ENCODE data around the gene MAPK1IP1L.

The MAPK1IP1L gene
- long read RNA-seq, partial matches to known transcripts = 19 of 157 reads
- long read RNA-seq, other reads (novel, unspliced or antisense) = 138 of 157 reads

DNA sequence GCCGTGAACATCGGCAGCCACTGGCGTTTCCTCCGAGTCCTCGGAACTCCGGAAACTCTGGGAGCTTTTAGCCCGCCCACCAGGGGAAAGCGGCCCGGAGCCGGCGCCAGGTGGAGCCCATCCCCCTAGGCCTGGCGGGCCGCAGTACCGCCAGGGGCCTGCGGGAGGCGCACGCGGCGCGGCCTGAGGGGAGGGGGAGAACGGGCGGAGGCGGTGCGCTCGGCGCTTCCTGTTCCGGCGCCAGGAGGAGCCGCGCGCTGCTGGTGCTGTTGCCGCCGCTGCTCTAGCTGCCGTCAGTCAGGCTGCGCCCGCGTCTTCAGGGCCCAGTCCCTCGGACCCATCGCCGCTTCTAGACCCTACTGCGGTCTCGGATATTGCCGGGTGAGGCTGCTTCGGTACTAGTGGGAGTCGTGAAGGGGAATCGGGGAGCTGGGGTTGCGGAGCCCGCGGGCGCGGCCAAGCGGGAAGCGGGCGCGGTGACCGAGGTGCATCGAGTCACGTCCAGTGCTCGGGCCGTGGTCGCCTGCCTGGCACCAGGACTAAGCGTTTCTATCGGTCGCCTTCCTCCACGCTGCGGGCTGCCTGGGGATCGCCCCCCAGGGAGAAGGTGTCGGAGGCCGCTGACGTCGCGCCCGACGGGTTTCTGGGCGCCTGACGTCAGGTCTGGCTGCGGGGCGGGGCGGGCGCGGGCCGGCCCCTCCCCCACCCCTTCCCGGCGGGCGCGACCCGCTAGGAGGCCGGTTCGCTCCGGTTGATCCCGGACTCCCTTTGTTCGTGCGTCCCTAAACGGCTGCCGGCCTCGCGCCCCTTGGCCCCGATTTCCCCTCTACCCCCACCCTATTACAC is at the start of gene MAPK1IP1L:
MAPK1IP1L (plus strand) TSS at position 225 of the 846 bp plus-strand sequence. CDS start 10,037 bp downstream, outside the sequence.
- Histone ChIP-seq H3K27ac (replicated peaks) (peak within 1 kb of the TSS; percentile 100), H3K4me3 (replicated peaks; ENCODE audit: insufficient read depth, low read length) (peak within 1 kb of the TSS; percentile 83)
- TF ChIP-seq REST (IDR thresholded peaks at IDR 0.05; ENCODE audit: insufficient replicate concordance, low read depth) = peak; percentile 52
- TF ChIP-seq SPI1 (IDR thresholded peaks at IDR 0.05; ENCODE audit: borderline replicate concordance, low read depth) = no peak
- peak; percentile 89 for TF ChIP-seq CTCF (IDR thresholded peaks at IDR 0.05; ENCODE audit: insufficient read depth, low read length)
- TF ChIP-seq POLR2AphosphoS5 (IDR thresholded peaks at IDR 0.05; ENCODE audit: low read depth) = peak; percentile 98
- TF ChIP-seq GABPA (IDR thresholded peaks at IDR 0.05; ENCODE audit: low read depth) = peak; percentile 76

DNA sequence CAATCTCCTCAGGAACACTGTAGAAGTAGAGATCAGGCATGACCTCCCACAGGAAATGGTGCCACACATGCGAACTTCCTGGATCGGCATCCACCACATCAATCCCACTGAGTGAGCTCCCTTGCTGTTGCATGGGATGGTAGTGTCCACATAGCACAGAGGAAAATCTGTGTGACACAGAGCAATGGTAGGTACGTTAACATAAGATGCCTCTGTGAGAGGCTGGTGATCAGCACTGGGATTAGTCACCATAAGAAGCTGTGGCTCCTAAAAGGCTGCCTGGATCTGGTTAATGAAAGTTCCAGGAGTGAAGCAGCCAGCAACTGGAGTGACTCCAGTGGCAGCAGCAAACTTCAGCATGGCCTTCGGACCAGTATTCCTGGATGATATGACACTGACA is 46.4 kb upstream of the MAPK1IP1L start:
- Histone ChIP-seq H3K27me3 (ENCODE audit: insufficient read depth, poor library complexity, severe bottlenecking) (no peaks in the 10 kb centered on the region), H3K4me3 (replicated peaks; ENCODE audit: insufficient read depth, low read length) (no peak overlapping the region), H3K27ac (replicated peaks) (no peak overlapping the region)
- DNase-seq (ENCODE audit: low read depth in 1 of 2, low spot score in 1 of 2) = no peak
- TF ChIP-seq SPI1 (IDR thresholded peaks at IDR 0.05; ENCODE audit: borderline replicate concordance, low read depth) (no peak), CTCF (IDR thresholded peaks at IDR 0.05; ENCODE audit: insufficient read depth, low read length) (no peak), REST (IDR thresholded peaks at IDR 0.05; ENCODE audit: insufficient replicate concordance, low read depth) (no peak), GABPA (IDR thresholded peaks at IDR 0.05; ENCODE audit: low read depth) (no peak), POLR2AphosphoS5 (IDR thresholded peaks at IDR 0.05; ENCODE audit: low read depth) (no peak)

More for the DNA sequence above, at the start of gene MAPK1IP1L:
- peak; percentile 82 to 84 for DNase-seq (ENCODE audit: low read depth in 1 of 2, low spot score in 1 of 2)
- H3K27me3 ChIP-seq (ENCODE audit: insufficient read depth, poor library complexity, severe bottlenecking) = no peaks in the 10 kb centered on the region

DNA sequence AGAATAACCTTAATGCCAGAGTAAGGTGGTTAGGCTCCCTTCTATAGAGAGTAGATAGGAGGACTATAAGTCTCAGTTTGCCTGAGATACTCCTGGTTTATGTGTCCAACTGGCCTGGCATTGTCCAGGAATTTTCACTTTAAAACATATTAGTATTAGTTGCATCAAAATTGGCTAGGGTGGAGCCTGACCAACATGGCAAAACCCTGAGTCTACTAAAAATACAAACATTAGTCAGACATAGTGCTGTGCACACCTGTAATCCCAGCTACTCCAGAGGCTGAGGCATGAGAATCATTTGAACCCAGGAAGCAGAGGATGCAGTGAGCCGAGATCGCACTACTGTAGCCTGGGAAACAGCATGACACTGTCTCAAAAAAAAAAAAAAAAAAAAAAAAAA is 36.4 kb upstream of the MAPK1IP1L start:
- DNase-seq (ENCODE audit: low read depth in 1 of 2, low spot score in 1 of 2) = no peak
- Histone ChIP-seq H3K4me3 (replicated peaks; ENCODE audit: insufficient read depth, low read length) (no peak overlapping the region), H3K27ac (replicated peaks) (no peak overlapping the region), H3K27me3 (ENCODE audit: insufficient read depth, poor library complexity, severe bottlenecking) (no peaks in the 10 kb centered on the region)
- no peak for TF ChIP-seq POLR2AphosphoS5 (IDR thresholded peaks at IDR 0.05; ENCODE audit: low read depth)
- TF ChIP-seq CTCF (IDR thresholded peaks at IDR 0.05; ENCODE audit: insufficient read depth, low read length) = no peak
- no peak for TF ChIP-seq SPI1 (IDR thresholded peaks at IDR 0.05; ENCODE audit: borderline replicate concordance, low read depth)
- TF ChIP-seq GABPA (IDR thresholded peaks at IDR 0.05; ENCODE audit: low read depth) = no peak
- TF ChIP-seq REST (IDR thresholded peaks at IDR 0.05; ENCODE audit: insufficient replicate concordance, low read depth) = no peak
